Spleen (tissue), 3 donors: ENCODE measurements around the gene NUMA1.

Experiments used
- POLR2A ChIP-seq, 3 donors: fragments of 450-650 bp; IDR thresholded peaks; one replicate each; pipeline ENCODE4 v1.5.1; 2017; ENCODE audit warnings: antibody characterized with exemption in 3 of 3, mild to moderate bottlenecking in 1 of 3
- POLR2AphosphoS5 ChIP-seq, 3 donors: sonication (generic); formaldehyde crosslinking; IDR thresholded peaks; one replicate each; pipeline ENCODE4 v1.5.1; 2017; ENCODE audit warnings: antibody characterized with exemption in 3 of 3

DNA sequence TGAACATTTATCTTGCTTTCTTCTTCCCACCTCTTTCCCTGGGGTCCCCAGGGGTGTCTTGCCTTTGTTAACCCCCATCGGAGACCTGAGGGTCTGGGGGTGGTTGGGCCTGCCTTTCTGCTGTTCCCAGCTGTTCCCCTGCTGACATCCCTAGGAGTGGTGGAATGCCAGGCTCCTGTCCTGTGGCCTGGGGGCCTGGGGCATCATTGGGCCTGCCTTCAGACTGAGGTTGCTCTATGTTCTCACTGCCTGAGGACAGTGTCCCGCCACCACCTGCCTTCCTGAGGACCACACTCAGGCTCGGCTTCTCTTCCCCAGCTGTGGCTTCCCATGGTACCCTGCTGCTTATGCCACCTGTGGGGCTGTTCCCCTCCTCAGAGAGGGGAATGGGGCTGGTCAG lies 82.7 kb downstream of the NUMA1 start:
- TF ChIP-seq POLR2A (IDR thresholded peaks at IDR 0.05) (no peak), POLR2AphosphoS5 (IDR thresholded peaks at IDR 0.05) (no peak)
